Astrocyte (in vitro differentiated cells and primary cell): ENCODE measurements around the gene C16orf96. TPM values are rescaled to one million over a fixed set of nuclear protein-coding genes. Genes with fewer than 3 reads are reported as not detected.

ENCODE experiments used
- DNase-seq: peaks from one replicate; pipeline ENCODE4 v3.0.0-alpha.2; 2010; ENCODE audit warnings: low read depth
- FAIRE-seq: peaks from 2 replicates; lab custom pipeline; 2011; peaks lifted over from hg19 to GRCh38; lab: Jason Lieb, UNC
- H2AFZ ChIP-seq: 2 replicates; pipeline ENCODE4 v1.6.0; 2012; ENCODE audit warnings: low read depth, low read length, inconsistent platforms
- H3K27ac ChIP-seq: 2 replicates; pipeline ENCODE4 v1.5.1; 2011; ENCODE audit warnings: low read depth, low read length, inconsistent platforms
- H3K27me3 ChIP-seq: 2 replicates; pipeline ENCODE4 v1.6.0; 2011; ENCODE audit warnings: low read length, inconsistent platforms; ENCODE audit not compliant: insufficient read depth
- H3K36me3 ChIP-seq: 2 replicates; pipeline ENCODE4 v1.5.1; 2011; ENCODE audit warnings: low read length, inconsistent platforms; ENCODE audit not compliant: insufficient read depth
- H3K4me1 ChIP-seq: 2 replicates; pipeline ENCODE4 v1.5.1; 2011; ENCODE audit warnings: low read length, inconsistent platforms; ENCODE audit not compliant: insufficient read depth
- H3K4me2 ChIP-seq: 2 replicates; pipeline ENCODE4 v1.6.0; 2012; ENCODE audit warnings: low read length, inconsistent platforms
- H3K4me3 ChIP-seq: 2 replicates; pipeline ENCODE4 v1.5.1; 2011; ENCODE audit warnings: low read depth, mild to moderate bottlenecking, low read length, inconsistent platforms; ENCODE audit not compliant: insufficient read depth
- H3K79me2 ChIP-seq: 2 replicates; pipeline ENCODE4 v1.6.0; 2012; ENCODE audit warnings: mild to moderate bottlenecking, low read length, inconsistent platforms; ENCODE audit not compliant: insufficient read depth
- H3K9ac ChIP-seq: 2 replicates; pipeline ENCODE4 v1.6.0; 2012; ENCODE audit warnings: mild to moderate bottlenecking, low read length, inconsistent platforms
- H3K9me3 ChIP-seq: 2 replicates; pipeline ENCODE4 v1.5.1; 2012; ENCODE audit warnings: low read depth, mild to moderate bottlenecking, low read length, inconsistent platforms; ENCODE audit not compliant: insufficient read depth
- H4K20me1 ChIP-seq: 2 replicates; pipeline ENCODE4 v1.6.0; 2012; ENCODE audit warnings: low read length, inconsistent platforms; ENCODE audit not compliant: insufficient read depth
- H3K27ac Mint-ChIP-seq: one replicate; pipeline ENCODE4 v1.8.0; 2021; ENCODE audit warnings: mild to moderate bottlenecking, mixed read lengths; ENCODE audit not compliant: unreplicated experiment
- H3K27me3 Mint-ChIP-seq: one replicate; pipeline ENCODE4 v1.8.0; 2021; ENCODE audit warnings: low read depth, mixed read lengths; ENCODE audit not compliant: unreplicated experiment
- H3K36me3 Mint-ChIP-seq: one replicate; pipeline ENCODE4 v1.8.0; 2021; ENCODE audit warnings: low read depth, mixed read lengths; ENCODE audit not compliant: unreplicated experiment
- H3K4me1 Mint-ChIP-seq: one replicate; pipeline ENCODE4 v1.8.0; 2021; ENCODE audit warnings: low read depth, mixed read lengths; ENCODE audit not compliant: unreplicated experiment
- H3K4me3 Mint-ChIP-seq: one replicate; pipeline ENCODE4 v1.8.0; 2021; ENCODE audit warnings: mild to moderate bottlenecking, moderate library complexity, mixed read lengths; ENCODE audit not compliant: unreplicated experiment
- H3K9me3 Mint-ChIP-seq: one replicate; pipeline ENCODE4 v1.8.0; 2021; ENCODE audit warnings: mild to moderate bottlenecking, mixed read lengths; ENCODE audit not compliant: unreplicated experiment
- CTCF ChIP-seq: IDR thresholded peaks from 2 replicates; pipeline ENCODE4 v1.5.1; 2011; ENCODE audit warnings: low read depth, mild to moderate bottlenecking, inconsistent platforms, low read length, moderate library complexity; ENCODE audit not compliant: insufficient read depth
- EZH2 ChIP-seq: IDR thresholded peaks from 2 replicates; pipeline ENCODE4 v1.6.1; 2012; ENCODE audit warnings: mild to moderate bottlenecking, low read length, inconsistent platforms; ENCODE audit not compliant: insufficient read depth
- total RNA-seq: library from RNA; stranded (reverse); gene quantifications from 2 replicates; pipeline ENCODE4 v1.2.1, GENCODE V29; 2021

C16orf96 gene
- total RNA-seq, 1 donor from 2014 or later = 0.20 TPM

- no peak overlapping the region for H3K27ac Mint-ChIP-seq
- H3K36me3 Mint-ChIP-seq = peaks cover 4% of the 10 kb centered on the region
- TF ChIP-seq EZH2 = no peak
- no peak for TF ChIP-seq CTCF
- Histone ChIP-seq H3K79me2 (peaks cover 14% of the 10 kb centered on the region), H3K9ac (no peak overlapping the region), H3K4me3 (no peak overlapping the region), H3K27ac (no peak overlapping the region), H3K4me1 (no peaks in the 10 kb centered on the region), H3K36me3 (peaks cover 24% of the 10 kb centered on the region), H4K20me1 (peaks cover 60% of the 10 kb centered on the region), H2AFZ (no peak overlapping the region), H3K4me2 (no peak overlapping the region), H3K9me3 (no peaks in the 10 kb centered on the region), H3K27me3 (no peaks in the 10 kb centered on the region)
- H3K4me1 Mint-ChIP-seq = peaks cover 14% of the 10 kb centered on the region
- FAIRE-seq = no peak
- H3K27me3 Mint-ChIP-seq = no peaks in the 10 kb centered on the region
- H3K9me3 Mint-ChIP-seq = no peaks in the 10 kb centered on the region
- no peak for DNase-seq
- H3K4me3 Mint-ChIP-seq = no peak overlapping the region
Measured at GRCh38 chr16:4508806-4509205, 47.3 kb upstream of the C16orf96 start.

GRCh38 chr16:4509420-4509819, 46.7 kb upstream of the C16orf96 start:
- Histone ChIP-seq H3K9me3 (no peaks in the 10 kb centered on the region), H3K79me2 (peaks cover 12% of the 10 kb centered on the region), H3K27ac (no peak overlapping the region), H3K4me2 (no peak overlapping the region), H4K20me1 (peaks cover 57% of the 10 kb centered on the region), H3K4me3 (no peak overlapping the region), H3K4me1 (no peaks in the 10 kb centered on the region), H3K27me3 (no peaks in the 10 kb centered on the region), H3K36me3 (peaks cover 24% of the 10 kb centered on the region), H3K9ac (no peak overlapping the region), H2AFZ (no peak overlapping the region)
- H3K27ac Mint-ChIP-seq = peak overlapping the region; percentile 41
- TF ChIP-seq CTCF (no peak), EZH2 (no peak)
- no peak overlapping the region for H3K4me3 Mint-ChIP-seq
- no peaks in the 10 kb centered on the region for H3K9me3 Mint-ChIP-seq
- H3K27me3 Mint-ChIP-seq = no peaks in the 10 kb centered on the region
- peaks cover 4% of the 10 kb centered on the region for H3K36me3 Mint-ChIP-seq
- H3K4me1 Mint-ChIP-seq = peaks cover 12% of the 10 kb centered on the region
- no peak for DNase-seq
- FAIRE-seq = no peak

GRCh38 chr16:4510131-4510530, 46.0 kb upstream of the C16orf96 start:
- Histone ChIP-seq H3K79me2 (peaks cover 12% of the 10 kb centered on the region), H3K36me3 (peaks cover 24% of the 10 kb centered on the region), H3K9ac (no peak overlapping the region), H3K4me1 (no peaks in the 10 kb centered on the region), H3K27ac (no peak overlapping the region), H4K20me1 (peaks cover 59% of the 10 kb centered on the region), H3K9me3 (no peaks in the 10 kb centered on the region), H3K27me3 (no peaks in the 10 kb centered on the region), H3K4me3 (no peak overlapping the region), H2AFZ (no peak overlapping the region), H3K4me2 (no peak overlapping the region)
- Mint-ChIP-seq H3K27ac (no peak overlapping the region), H3K4me1 (peaks cover 12% of the 10 kb centered on the region), H3K27me3 (no peaks in the 10 kb centered on the region), H3K36me3 (peaks cover 4% of the 10 kb centered on the region), H3K4me3 (no peak overlapping the region), H3K9me3 (no peaks in the 10 kb centered on the region)
- no peak for TF ChIP-seq CTCF
- no peak for TF ChIP-seq EZH2
- DNase-seq (no peak), FAIRE-seq (no peak)
